Esophagus squamous epithelium (tissue), 4 donors: ENCODE data around the gene SEMA5A.

Experiments
- POLR2A ChIP-seq, 4 donors: fragments of 450-650 bp; IDR thresholded peaks; one replicate each; pipeline ENCODE4 v1.6.1; 2017; ENCODE audit warnings: antibody characterized with exemption in 4 of 4, mild to moderate bottlenecking in 4 of 4, moderate library complexity in 3 of 4
- TF ChIP-seq, protein P1 (sequence below), 6 experiments: fragments of 450-650 bp in 4 of 6; fragments of 200-600 bp in 2 of 6; sonication (generic) in 2 of 6; IDR thresholded peaks; one replicate each; pipeline ENCODE4 v1.5.1; 2016 to 2019; ENCODE audit warnings: antibody characterized with exemption in 6 of 6, mild to moderate bottlenecking in 4 of 6, moderate library complexity in 4 of 6

DNA sequence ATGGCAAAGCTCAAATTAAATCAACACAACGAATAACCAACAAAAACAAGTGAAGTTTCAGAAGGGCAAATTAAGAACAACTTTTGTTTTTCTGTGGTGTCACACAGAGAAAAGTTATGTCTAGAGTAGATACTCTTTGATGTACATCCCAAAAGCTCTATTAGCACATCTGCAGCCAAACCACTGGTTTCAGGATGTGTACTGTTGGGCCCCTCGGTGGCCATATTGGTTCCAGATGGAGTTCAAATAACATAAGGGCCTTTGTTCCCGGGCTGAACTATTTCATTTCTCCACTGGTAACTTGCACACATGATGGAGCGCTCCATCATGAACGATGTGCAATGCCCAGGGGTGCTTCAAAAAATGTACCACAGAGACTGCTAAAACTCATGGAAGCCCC lies 126.1 kb downstream of the SEMA5A start:
- TF ChIP-seq, protein P1, sequence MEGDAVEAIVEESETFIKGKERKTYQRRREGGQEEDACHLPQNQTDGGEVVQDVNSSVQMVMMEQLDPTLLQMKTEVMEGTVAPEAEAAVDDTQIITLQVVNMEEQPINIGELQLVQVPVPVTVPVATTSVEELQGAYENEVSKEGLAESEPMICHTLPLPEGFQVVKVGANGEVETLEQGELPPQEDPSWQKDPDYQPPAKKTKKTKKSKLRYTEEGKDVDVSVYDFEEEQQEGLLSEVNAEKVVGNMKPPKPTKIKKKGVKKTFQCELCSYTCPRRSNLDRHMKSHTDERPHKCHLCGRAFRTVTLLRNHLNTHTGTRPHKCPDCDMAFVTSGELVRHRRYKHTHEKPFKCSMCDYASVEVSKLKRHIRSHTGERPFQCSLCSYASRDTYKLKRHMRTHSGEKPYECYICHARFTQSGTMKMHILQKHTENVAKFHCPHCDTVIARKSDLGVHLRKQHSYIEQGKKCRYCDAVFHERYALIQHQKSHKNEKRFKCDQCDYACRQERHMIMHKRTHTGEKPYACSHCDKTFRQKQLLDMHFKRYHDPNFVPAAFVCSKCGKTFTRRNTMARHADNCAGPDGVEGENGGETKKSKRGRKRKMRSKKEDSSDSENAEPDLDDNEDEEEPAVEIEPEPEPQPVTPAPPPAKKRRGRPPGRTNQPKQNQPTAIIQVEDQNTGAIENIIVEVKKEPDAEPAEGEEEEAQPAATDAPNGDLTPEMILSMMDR (IDR thresholded peaks at IDR 0.05), result no peak
- TF ChIP-seq POLR2A (IDR thresholded peaks at IDR 0.05), result no peak
